Suppressor macrophage treated with lipopolysaccharide for 4 hours (primary cell): ENCODE data around the gene VPS13A.

Experiments used
- DNase-seq: peaks from one replicate; pipeline ENCODE4 v3.0.0-alpha.2; 2020

VPS13A gene

DNA sequence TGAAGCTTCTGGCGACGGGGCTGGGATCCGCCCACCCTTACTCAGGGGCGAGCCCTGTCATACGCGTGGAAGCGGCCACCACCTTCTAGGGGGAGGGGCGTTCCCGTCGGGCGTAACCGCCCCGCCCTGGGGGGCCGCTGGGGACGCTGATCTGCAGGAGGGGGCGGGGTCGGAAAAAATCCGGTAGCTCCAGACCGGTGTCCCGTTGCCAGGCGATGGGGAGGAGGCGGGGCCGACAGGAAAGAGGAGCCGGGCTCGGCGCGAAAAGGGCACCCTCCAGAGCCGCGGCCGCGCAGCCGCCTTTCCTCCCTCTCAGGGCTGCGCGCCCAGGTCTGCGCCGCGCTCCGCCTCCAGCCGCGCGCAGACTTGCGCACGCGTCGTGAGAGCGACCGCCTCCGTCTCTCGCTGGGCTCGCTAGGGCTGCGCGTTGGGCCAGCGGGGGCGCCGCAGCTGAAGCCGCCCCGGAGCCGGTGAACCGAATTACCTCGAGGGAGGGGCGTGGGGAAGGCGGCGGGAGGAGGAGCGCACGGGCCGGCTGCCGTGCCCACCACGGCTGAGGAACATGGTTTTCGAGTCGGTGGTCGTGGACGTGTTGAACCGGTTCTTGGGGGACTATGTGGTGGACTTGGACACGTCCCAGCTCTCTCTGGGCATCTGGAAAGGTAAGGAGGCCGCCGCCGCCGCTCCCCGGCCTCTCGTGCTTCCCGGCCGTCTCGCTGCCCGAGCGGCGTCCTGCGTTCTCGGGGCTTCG, at the start of gene VPS13A:
VPS13A (plus strand) TSS at position 392 of the 751 bp plus-strand sequence; CDS start at position 563, 171 bp downstream.
- DNase-seq = peak; percentile 92

DNA sequence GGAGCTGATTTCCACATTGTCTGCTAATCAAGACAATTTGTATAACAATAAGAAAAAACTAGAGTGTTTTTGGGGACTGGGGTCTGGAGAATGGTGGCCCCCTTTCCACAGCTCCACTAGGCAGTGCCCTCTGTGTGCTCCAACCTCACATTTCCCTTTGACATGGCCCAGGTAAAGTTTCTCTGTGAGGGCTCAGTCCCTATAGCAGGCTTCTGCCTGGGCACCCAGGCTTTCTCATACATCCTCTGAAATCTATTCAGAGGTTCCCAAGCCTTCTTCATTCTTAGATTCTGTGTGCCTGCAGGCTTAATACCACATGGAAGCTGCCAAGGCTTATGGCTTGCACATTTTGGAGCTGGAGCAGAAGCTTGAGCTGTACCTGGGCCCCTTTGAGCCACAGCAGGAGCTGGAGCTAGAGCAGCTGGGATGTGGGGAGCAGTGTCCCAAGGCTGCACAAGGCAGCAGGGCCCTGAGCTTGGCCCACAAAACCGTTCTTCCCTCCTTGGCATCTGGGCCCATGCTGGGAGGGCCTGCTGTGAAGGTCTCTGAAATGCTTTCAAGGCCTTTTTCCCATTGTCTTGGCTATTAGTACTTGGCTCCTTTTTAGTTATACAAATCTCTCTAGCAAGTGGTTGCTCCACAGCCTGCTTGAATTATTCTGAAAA, 49.1 kb upstream of the VPS13A start:
- no peak for DNase-seq

DNA sequence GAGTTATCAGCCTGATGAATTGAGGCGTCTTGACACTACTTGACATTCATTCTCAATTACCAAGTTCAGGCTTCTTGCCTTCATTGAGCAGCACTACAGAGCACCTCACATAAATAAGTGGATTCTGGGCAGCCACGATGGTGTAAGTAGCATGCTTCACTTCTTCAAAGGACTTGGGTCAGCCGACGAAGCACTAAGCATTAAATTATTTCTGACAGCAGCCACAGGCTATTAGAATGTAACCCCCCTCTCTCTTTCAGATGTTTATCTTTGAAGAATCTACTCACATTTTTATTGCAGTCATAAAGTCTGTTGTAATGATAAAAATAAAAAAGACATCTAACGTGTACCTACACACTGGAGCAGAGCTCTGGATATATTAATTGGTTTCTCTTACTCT, 45.9 kb upstream of the VPS13A start:
- DNase-seq = no peak

DNA sequence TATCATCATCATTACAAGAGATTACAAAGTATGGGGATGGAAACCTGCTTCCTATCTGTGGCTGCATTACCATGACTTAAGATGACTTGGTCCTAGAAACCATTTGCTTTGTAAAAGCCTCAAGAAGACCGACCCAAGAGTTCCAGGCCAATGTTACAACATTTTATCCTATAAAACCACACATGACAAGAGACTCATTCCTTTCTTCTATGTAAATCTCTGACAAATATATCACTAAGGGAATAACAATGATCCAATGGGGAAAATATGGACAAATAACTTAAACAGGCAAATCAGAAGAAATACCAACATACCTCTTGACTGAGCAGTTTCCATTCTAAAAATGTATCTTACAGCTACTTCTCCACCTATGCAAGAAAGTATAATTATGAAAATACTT, 44.3 kb upstream of the VPS13A start:
- DNase-seq = no peak

DNA sequence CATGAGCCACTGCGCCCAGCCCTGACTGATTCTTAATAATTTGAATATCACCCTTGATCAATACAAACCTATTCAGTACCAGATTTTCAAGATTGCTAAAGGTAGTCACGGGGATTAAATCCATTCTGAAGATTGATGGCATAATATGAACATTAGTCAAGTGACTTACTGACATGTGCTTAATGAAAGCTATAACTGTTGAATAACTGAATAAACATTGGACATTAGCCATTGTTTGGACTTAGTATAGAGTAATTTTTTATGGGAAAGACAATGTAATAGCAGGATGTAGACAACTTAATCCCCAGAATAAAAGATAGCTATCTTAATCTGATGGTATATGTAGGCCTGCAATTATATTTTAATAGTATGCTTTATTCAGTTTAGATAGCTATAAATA, 35.0 kb upstream of the VPS13A start:
- no peak for DNase-seq

DNA sequence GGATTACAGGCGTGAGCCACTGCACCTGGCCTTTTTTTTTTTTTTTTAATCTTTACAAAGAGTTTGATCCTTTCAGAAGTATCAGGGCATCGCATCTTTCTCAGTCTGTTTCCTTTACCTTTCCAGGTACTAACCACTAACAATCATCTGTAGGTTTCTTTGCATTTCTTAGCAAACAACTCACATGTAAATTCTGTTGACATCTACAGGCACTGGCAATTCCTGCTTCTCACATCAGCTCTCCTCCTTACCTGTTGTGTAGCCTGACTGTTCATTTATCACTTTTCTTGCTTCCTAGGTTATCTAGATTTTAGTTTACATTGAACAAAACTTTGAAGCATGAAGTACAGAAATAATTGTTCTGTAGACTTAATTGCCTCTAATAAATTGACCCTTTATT, 27.5 kb upstream of the VPS13A start:
- DNase-seq = no peak

DNA sequence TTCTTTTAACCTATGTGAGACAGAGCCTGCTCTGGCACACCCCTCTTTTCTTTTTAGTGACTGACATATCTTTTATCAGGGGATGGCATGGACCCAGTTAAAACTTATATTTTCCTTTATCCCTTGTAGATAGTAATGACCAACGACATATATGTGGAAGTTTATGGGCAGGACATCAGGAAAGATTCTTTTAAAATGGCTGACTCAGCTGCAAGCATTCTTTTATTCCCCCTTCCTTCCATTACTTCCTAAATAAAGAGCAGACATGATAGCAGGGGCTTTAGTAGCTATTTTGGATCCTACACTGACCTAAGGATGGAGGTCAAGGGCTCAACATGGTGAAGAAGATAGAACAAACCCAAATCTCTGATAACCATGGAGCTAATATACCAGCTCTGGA, 25.0 kb upstream of the VPS13A start:
- no peak for DNase-seq

DNA sequence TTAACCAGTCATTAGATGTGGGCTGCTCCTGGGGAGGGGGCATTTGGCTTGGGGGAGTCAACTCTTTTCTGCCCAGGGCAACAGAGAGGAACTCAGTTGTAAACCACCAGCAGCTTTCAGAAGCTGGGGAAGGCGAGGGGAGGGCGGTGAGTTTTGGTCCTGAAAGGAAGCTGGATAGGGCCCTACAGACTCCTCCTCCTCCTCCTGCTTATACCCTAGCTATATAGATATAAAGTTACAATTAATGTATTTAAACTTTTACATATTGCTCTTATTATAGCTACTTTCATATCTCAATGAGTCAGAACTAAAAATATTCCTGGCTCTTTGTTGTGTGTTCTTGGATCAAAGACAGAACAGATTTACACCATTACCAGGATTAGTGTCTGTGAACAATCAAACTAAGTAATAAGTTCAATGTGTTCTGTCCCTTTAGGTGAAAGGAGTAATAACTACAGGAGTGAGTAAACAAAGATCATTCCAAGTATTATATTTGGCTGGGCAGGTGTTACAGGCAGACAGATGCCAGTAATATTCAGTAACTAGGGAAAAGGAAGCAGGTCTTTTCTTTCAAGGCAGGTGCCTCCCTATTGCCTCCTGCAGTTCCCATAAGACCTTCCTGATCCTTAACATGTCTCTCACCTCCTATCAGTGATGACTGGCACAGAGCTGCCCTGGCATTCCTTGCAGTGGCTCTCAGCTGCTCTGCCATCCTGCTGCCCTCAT, 20.5 kb upstream of the VPS13A start:
- DNase-seq = no peak

DNA sequence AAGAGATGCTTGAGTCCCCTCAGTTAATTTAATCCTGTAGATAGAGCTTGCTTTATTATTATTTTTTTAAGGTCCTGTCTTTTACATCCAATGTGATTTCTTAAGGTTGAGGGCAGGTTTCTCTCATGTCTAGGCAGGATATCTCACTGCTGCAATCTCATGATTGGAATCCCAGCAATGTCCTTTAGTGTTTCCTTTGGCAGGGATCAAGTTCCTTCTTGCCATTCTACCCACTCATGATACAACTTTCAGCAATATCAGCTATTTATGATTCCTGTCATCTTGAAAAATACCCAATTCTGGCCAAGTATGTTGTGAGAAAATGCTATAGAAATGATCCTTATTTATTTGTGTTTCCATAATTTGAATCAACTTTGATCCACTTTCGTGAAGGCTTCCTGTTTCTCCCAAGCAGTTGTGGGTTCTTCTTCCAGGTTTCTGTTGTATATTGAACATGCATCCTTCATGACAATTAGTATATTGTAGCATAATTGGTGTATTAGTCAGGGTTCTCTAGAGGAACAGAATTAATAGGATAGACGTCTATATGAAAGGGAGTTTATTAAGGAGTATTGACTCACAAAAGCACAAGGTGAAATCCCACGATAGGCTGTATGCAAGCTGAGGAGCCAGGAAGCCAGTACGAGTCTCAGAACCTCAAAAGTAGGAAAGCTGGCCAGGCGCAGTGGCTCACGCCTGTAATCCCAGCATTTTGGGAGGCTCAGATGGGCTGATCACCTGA, 18.4 kb upstream of the VPS13A start:
- no peak for DNase-seq

DNA sequence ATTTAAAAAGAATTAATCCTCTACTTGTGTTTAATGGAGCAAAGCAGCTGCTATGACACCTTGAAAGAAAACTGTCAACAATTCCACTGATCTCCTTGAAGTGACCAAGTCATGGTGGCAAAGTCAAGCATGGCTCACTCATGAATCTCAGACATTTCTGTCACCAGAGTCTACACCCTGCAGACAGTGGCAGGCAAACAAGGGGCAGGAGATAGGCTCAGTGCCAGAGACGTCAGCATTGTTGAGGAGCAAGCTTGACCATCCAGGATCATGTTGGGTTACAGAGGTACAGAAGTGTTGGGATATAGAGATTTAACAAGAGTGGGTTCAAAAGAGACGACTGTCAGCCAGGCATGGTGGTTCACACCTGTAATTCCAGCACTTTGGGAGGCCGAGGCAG, 16.1 kb upstream of the VPS13A start:
- DNase-seq = no peak

DNA sequence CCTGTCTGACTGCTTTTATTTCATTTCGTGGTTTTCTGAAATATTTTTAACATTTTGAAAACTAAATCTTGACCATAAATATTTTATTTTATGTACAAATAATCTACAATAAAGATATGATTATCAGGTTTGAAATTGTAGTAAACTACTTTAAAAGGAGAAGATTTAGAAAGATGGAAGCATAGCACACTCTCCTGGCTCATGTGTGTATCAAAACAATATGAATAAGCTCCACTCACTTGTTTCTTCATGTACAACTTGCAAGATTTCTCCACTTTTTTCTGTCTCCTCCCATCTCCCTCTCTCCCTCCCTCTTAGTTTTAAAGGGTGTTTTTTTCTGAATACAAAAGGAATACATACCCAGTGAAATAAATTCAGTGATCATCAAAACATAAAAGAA, 15.4 kb upstream of the VPS13A start:
- DNase-seq = no peak

DNA sequence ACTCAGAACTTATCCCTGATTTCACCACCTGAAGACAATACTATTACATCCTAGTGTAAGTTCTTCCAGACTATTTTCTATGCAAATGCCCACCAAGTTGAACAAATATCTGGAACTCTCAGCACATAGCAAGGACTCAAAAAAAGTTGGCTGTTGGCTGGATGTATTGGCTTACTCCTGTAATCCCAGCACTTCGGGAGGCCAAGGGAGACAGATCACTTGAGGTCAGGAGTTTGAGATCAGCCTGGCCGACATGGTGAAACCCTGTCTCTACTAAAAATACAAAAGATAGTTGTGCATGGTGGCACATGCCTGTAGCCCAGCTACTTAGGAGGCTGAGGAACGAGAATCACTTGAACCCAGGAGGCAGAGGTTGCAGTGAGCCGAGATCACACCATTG, 15.0 kb upstream of the VPS13A start:
- DNase-seq = no peak

DNA sequence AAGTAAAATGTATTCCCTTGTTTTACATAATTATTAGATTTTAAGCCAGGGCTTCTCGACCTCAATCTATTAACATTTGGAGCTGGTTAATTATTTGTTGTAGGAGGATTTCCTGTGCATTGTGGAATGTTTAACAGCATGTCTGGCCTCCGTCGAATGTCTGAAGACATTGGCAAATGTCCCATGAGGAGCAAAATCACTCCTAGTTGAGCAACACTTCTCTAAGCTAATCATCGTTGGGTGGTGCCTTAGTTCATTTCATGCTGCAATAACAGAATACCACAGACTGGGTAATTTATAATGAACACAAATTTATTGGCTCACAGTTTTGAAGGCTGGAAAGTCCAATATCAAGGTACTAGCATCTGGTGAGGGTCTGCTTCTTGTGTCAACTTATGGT, 13.4 kb upstream of the VPS13A start:
- DNase-seq = no peak

DNA sequence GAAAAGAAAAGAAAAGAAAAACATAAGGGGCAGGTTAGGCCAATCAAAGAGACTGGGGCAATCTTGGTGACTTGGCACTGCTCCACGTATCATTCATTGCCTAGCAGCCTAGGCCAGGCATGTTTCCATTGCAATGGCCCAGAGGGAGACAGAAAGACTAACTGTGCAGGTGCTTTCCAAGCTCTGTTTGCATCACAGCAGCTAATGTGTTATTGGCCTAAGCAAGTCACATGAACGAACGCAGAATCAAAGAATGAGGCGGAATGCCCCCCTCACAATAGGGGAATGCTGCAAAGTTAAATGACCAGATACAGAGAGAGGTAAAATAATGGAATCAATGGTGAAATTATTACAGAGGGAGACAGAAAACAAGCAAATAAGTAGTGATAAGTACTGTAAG, 11.1 kb upstream of the VPS13A start:
- no peak for DNase-seq

DNA sequence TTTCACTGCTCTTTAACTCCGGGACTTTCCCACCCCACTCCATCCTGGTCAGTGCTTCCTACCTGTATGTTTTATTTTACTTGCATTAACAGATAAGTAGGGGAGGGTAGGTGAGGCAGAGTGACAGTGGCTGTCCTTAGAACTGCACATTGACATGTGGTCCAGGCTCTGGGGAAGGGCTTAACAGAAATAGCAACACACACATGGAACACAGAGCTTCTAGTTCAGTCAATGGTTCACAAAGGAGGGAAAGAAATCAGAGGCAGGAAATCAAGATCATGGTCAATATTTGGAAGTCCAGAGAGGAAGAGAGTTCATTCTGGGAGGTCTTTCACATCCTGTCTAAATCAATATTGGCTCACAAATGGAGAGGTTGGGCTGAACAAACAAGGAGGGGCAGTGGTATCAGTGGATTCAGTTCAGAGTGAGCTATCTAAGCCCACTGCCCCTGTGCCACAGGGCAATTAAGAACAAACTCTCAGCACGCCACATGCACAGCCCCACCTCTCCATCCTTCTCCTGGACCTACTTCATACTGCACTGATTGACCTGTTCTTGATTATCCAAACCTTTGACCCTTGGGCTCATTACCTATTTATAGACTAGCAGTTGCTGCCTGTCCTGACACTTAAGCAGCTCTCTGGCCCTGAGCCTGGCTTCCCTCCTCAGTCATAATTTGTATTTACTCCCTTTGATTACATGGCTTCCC, 6.2 kb upstream of the VPS13A start:
- no peak for DNase-seq

DNA sequence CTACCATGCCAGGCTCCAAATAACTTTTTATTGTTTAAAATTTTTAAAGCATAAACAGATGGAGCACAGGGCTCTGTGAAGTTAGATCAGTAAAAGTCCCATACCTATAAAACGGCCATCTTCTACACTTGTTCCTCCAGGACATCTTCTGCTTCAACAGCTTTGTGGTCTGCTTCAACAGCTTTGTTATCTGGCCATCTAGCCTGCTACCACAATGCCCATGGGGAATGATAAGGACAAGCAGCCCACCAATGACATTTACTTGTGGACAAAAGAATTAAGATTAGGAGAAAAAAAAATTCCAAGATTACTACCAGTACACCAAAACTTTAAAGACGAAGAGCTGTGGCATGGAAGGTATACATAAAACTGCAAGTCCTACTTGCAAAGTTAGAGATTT, 2.2 kb upstream of the VPS13A start:
- no peak for DNase-seq

DNA sequence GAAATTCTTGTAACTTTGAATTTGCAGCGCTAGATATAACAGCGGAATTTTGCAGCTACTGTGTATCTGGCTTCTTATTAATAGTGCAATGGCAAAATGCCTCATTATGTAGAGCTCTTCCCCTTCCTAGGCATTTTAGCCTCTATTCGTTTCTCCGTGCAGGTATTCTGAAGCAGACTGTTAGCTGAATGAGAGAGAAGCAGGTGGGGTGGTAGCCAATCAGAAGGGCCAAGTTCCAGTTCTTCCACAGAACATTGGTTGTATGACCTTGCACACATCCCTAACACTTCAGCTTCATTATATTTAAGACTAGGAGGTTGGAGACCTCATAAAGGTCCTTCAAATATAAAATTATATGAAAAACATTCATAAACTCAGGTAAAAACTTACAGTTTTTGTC, 1.2 kb upstream of the VPS13A start:
- no peak for DNase-seq

DNA sequence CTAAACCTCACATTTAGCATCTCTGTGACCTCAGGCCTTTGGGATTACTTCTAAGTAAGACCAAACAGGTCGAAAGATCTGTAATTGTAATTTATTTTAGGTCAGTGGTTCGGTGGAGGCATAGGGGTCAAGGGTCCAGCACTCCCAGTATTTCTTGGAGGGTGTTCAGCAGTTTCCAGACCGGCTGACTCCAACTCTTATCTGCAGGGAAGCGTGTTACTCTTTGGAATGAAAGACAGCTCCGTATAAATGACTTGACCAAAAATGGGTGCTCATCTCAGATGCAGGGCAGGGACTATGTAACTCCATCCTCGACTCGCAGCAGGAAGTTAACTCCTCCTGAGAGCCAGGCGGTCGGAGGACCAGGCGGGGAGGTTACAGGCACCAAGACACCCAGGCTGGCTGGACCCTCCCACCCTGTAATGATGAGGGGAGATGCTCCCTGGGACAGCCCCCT, 620 bp upstream of the VPS13A start:
- no peak for DNase-seq

DNA sequence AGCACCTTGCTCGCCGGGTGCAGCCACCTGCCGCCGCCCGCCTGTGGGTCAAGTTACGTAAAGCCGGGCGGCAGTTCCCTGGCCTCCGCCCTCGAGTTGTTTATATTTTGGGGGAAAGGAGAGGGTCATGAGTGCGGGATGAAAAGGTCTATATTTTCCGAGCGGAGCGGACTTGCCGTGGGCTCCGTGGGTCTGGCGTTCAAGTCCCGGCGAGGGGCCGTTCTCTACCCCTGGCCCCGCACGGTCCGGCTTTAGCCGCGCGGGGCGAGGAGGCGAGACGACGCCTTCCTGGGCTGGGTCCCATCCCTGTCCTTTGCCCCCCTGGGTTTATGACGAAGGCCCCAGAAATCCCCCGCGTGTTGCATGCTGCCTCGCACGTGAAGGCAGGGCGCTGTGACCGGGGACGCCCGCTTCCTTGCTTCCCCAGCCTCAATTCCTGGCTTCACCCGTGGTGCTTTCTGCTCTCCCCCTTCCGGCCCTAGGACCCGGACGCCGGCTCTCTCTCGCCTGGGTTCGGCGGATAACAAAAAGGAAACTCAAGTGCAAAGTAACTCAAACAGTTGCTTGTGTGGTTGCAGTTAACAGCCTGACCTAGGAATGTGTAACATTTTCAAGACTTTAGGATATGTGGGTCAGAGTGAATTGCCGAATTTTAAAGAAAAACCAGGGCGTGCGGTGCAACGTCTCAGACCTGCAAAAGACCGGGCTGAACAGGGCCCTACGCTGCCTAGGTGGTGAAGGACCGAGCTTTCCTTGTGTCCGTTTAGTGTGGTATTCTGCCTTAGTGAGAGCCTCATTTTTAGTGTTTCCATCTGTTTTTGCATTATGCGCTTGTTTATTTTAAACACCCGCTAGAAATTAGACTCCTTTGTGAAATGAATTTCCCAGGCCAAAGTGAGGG, 810 bp downstream of the VPS13A start:
- DNase-seq = peak; percentile 65

DNA sequence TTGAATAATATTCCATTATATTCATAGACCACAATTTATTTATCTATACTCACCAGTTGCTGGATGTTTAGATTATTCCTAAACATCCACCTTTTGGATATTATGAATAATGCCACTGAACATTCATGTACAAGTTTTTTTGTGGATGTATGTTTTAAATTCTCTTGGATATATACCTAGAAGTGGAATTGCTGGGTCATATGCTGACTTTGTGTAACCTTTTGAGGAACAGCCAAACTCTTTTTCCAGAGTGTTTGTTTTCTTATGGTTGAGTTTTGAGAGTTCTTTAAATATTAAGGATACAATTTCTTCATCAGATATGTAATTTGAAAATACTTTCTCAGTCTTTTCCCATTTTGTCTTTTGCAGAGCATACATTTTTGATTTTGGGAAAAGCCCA, 2.7 kb downstream of the VPS13A start:
- no peak for DNase-seq

DNA sequence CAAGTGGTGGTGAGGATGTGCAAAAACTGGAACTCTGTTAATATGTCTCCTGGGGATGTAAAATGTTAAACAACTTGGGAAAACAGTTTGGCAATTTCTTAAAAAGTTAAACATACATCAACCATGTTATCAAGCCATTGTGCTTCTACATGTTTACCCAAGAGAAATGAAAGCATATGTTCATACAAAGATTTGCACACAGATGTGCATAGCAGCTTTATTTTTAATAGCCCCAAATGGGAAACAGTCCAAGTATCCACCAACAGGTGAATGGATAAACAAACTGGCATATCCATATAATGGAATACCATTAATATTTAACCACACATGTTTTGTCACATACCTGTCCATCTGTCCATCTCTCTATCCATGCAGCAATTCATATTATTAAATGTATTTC, 6.2 kb downstream of the VPS13A start:
- DNase-seq = no peak

DNA sequence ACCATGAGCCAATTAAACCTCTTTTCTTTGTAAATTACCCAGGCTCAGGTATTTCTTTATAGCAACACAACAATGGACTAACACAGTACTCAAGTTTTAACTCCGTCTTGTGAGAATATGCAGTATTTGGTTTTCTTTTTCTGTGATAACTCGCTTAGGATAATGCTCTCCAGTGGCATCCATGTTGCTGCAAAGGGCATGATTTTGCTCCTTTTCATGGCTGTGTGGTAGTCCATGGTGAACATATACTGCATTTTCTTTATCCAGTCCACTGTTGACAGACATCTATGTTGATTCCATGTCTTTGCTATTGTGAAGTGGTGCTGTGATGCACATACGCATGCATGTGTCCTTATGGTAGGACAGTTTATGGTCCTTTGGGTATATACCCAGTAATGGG, 10.9 kb downstream of the VPS13A start:
- no peak for DNase-seq
